Keratinocyte (primary cell): ENCODE measurements around the gene BDKRB2. TPM values are rescaled to one million over a fixed set of nuclear protein-coding genes. Genes with fewer than 3 reads are reported as not detected.
"Not testable (repeated sequence)": the region's sequence is repeated elsewhere in the genome, so short reads cannot be mapped to it uniquely, and the experiment has no call there.

Experiments used
- DNase-seq: peaks from one replicate; pipeline ENCODE4 v3.0.0-alpha.2; 2011; ENCODE audit warnings: low read depth, missing footprints, low spot score
- FAIRE-seq: peaks from 2 replicates; lab custom pipeline; 2011; peaks lifted over from hg19 to GRCh38; lab: Jason Lieb, UNC
- H2AFZ ChIP-seq: 2 replicates; pipeline ENCODE4 v1.6.0; 2012; ENCODE audit warnings: low read length, control low read depth, inconsistent platforms; ENCODE audit not compliant: control insufficient read depth
- H3K27ac ChIP-seq: 2 replicates; pipeline ENCODE4 v1.5.1; 2011; ENCODE audit warnings: low read length; ENCODE audit not compliant: control insufficient read depth, insufficient read depth
- H3K27me3 ChIP-seq: 3 replicates; pipeline ENCODE4 v1.6.0; 2011; ENCODE audit warnings: low read length; ENCODE audit not compliant: control insufficient read depth, insufficient read depth; ENCODE audit errors: extremely low read depth
- H3K36me3 ChIP-seq, 2 experiments: 2 replicates in 1 of 2; 3 replicates in 1 of 2; pipeline ENCODE4 v1.5.1; 2011; ENCODE audit warnings: low read length in 2 of 2, mild to moderate bottlenecking in 1 of 2; ENCODE audit not compliant: control insufficient read depth in 2 of 2, insufficient read depth in 2 of 2; ENCODE audit errors: extremely low read depth in 1 of 2
- H3K4me1 ChIP-seq: 3 replicates; pipeline ENCODE4 v1.5.1; 2011; ENCODE audit warnings: low read length; ENCODE audit not compliant: control insufficient read depth, insufficient read depth; ENCODE audit errors: extremely low read depth
- H3K4me2 ChIP-seq: 3 replicates; pipeline ENCODE4 v1.6.0; 2011; ENCODE audit warnings: low read depth, low read length; ENCODE audit not compliant: control insufficient read depth, insufficient read depth; ENCODE audit errors: extremely low read depth
- H3K4me3 ChIP-seq, 3 experiments: fragments of 200-600 bp in 1 of 3; sonication (generic) in 1 of 3; 2 replicates in 2 of 3; 3 replicates in 1 of 3; pipeline ENCODE4 v1.5.1; 2011 to 2016; ENCODE audit warnings: low read length in 3 of 3, mild to moderate bottlenecking in 3 of 3, control low read depth in 2 of 3, inconsistent platforms in 1 of 3, low read depth in 1 of 3, mixed read lengths in 1 of 3, mixed run types in 1 of 3, moderate library complexity in 1 of 3; ENCODE audit not compliant: control insufficient read depth in 2 of 3, insufficient read depth in 2 of 3; ENCODE audit errors: extremely low read depth in 1 of 3
- H3K79me2 ChIP-seq: 2 replicates; pipeline ENCODE4 v1.6.0; 2012; ENCODE audit warnings: low read length; ENCODE audit not compliant: control insufficient read depth, insufficient read depth
- H3K9ac ChIP-seq: 3 replicates; pipeline ENCODE4 v1.6.0; 2011; ENCODE audit warnings: low read length; ENCODE audit not compliant: control insufficient read depth, insufficient read depth; ENCODE audit errors: extremely low read depth
- H3K9me1 ChIP-seq: 3 replicates; pipeline ENCODE4 v1.6.0; 2011; ENCODE audit warnings: low read length; ENCODE audit not compliant: control insufficient read depth, insufficient read depth; ENCODE audit errors: extremely low read depth
- H3K9me3 ChIP-seq: 2 replicates; pipeline ENCODE4 v1.5.1; 2012; ENCODE audit warnings: low read depth, low read length; ENCODE audit not compliant: control insufficient read depth
- H4K20me1 ChIP-seq: 3 replicates; pipeline ENCODE4 v1.6.0; 2011; ENCODE audit warnings: low read length; ENCODE audit not compliant: control insufficient read depth, insufficient read depth; ENCODE audit errors: extremely low read depth
- CTCF ChIP-seq, 3 experiments: IDR thresholded peaks in 1 of 3; conservative IDR thresholded peaks in 1 of 3; optimal IDR thresholded peaks in 1 of 3; 2 replicates in 2 of 3; 3 replicates in 1 of 3; pipeline versions ENCODE3 to v1.5.1; 2011; ENCODE audit warnings: low read length in 3 of 3, mild to moderate bottlenecking in 3 of 3, moderate library complexity in 2 of 3, control low read depth in 1 of 3, inconsistent platforms in 1 of 3; ENCODE audit not compliant: insufficient read depth in 2 of 3; ENCODE audit errors: extremely low read depth in 1 of 3
- EZH2 ChIP-seq: IDR thresholded peaks from one replicate; pipeline ENCODE4 v1.6.1; 2012; ENCODE audit warnings: inconsistent platforms, mild to moderate bottlenecking, low read length, moderate library complexity
- dilution Hi-C: fragments of 300-500 bp; cut with MboI; formaldehyde crosslinking; loops from one replicate; pipeline ENCODE4 v1.7.0; 2020; ENCODE audit warnings: low sequenced_read_pairs; ENCODE audit not compliant: extremely low pct_ligation_motif_present
- polyA plus RNA-seq, 5 experiments: library from polyadenylated mRNA; depleted of rRNA in 3 of 5; stranded (reverse) in 3 of 5; stranded (forward) in 1 of 5; unstranded in 1 of 5; fragments of >200 nt; gene quantifications; 1 replicate in 1 of 5; 2 replicates in 3 of 5; 3 replicates in 1 of 5; pipeline versions ENCODE4 v1.2.1 to v1.2.3, GENCODE V29; 2011 to 2012; ENCODE audit warnings: missing spikeins in 2 of 5, low read depth in 1 of 5, low replicate concordance in 1 of 5

The BDKRB2 gene
- polyA plus RNA-seq, 1 donor (not counting 4 experiments of a cell fraction or from before 2014, with no cell fraction given): 13.2 TPM

GRCh38 chr14:96242126-96242525 lies 37.5 kb downstream of the BDKRB2 start:
- Histone ChIP-seq H3K36me3 (peaks cover 26 to 41% of the 10 kb centered on the region in 2 experiments), H2AFZ (no peak overlapping the region), H3K4me2 (no peak overlapping the region), H4K20me1 (peaks cover 5% of the 10 kb centered on the region), H3K79me2 (no peaks in the 10 kb centered on the region), H3K27me3 (no peaks in the 10 kb centered on the region), H3K9me3 (no peaks in the 10 kb centered on the region), H3K4me1 (peaks cover 8% of the 10 kb centered on the region), H3K27ac (no peak overlapping the region), H3K4me3 (no peak overlapping the region), H3K9ac (no peak overlapping the region), H3K9me1 (no peaks in the 10 kb centered on the region)
- DNase-seq (no peak), FAIRE-seq (no peak)
- dilution Hi-C loops: no loop called here
- TF ChIP-seq EZH2 (no peak), CTCF (optimal IDR thresholded peaks at IDR 0.05 in 1 of 3, IDR thresholded peaks at IDR 0.05 in 1 of 3, conservative IDR thresholded peaks at IDR 0.05 in 1 of 3; ENCODE audit: extremely low read depth in 1 of 3, insufficient read depth in 2 of 3, low read length in 3 of 3) (no peak)

GRCh38 chr14:96243785-96244184 lies 39.1 kb downstream of the BDKRB2 start:
- Histone ChIP-seq H3K9ac (no peak overlapping the region), H3K4me1 (peaks cover 8% of the 10 kb centered on the region), H3K27ac (no peak overlapping the region), H3K79me2 (no peaks in the 10 kb centered on the region), H2AFZ (no peak overlapping the region), H3K4me2 (no peak overlapping the region), H4K20me1 (peaks cover 5% of the 10 kb centered on the region), H3K9me3 (no peaks in the 10 kb centered on the region), H3K36me3 (peaks cover 20 to 30% of the 10 kb centered on the region in 2 experiments), H3K4me3 (no peak overlapping the region), H3K27me3 (no peaks in the 10 kb centered on the region), H3K9me1 (no peaks in the 10 kb centered on the region)
- no peak for DNase-seq
- no peak for TF ChIP-seq EZH2
- no peak for TF ChIP-seq CTCF (optimal IDR thresholded peaks at IDR 0.05 in 1 of 3, IDR thresholded peaks at IDR 0.05 in 1 of 3, conservative IDR thresholded peaks at IDR 0.05 in 1 of 3; ENCODE audit: extremely low read depth in 1 of 3, insufficient read depth in 2 of 3, low read length in 3 of 3)
- dilution Hi-C loops: no loop called here
- no peak for FAIRE-seq

GRCh38 chr14:96245074-96245473 lies 40.4 kb downstream of the BDKRB2 start:
- H3K27me3 ChIP-seq, H2AFZ ChIP-seq, H3K9ac ChIP-seq, FAIRE-seq, H3K4me2 ChIP-seq, H4K20me1 ChIP-seq, H3K4me3 ChIP-seq, H3K79me2 ChIP-seq, H3K4me1 ChIP-seq, H3K9me1 ChIP-seq, dilution Hi-C loops, DNase-seq, H3K27ac ChIP-seq, H3K9me3 ChIP-seq: not testable (repeated sequence)
- H3K36me3 ChIP-seq: peaks cover 15 to 19% of the 10 kb centered on the region in 2 experiments
